PFSK-1 (cell line): ENCODE measurements around the gene GSAP.

Experiments used
- FOXP2 ChIP-seq: optimal IDR thresholded peaks from 2 replicates; pipeline ENCODE3; 2011; ENCODE audit warnings: borderline replicate concordance, control low read depth, inconsistent platforms; ENCODE audit not compliant: insufficient read depth; ENCODE audit errors: extremely low read length, extremely low read depth
- POLR2AphosphoS5 ChIP-seq: IDR thresholded peaks from 2 replicates; pipeline ENCODE4 v1.6.1; 2012; ENCODE audit warnings: low read depth, mild to moderate bottlenecking, control low read depth, low read length, moderate library complexity
- SIN3A ChIP-seq: IDR thresholded peaks from 2 replicates; pipeline ENCODE4 v1.6.1; 2012; ENCODE audit warnings: mild to moderate bottlenecking, low read length, moderate library complexity, borderline replicate concordance; ENCODE audit not compliant: insufficient read depth
- TAF1 ChIP-seq: IDR thresholded peaks from 2 replicates; pipeline ENCODE4 v1.6.1; 2012; ENCODE audit warnings: low read length, control low read depth, borderline replicate concordance; ENCODE audit not compliant: insufficient read depth
- TF ChIP-seq, protein P1 (sequence below), 2 experiments: IDR thresholded peaks; 2 replicates each; pipeline versions ENCODE4 v1.6.1 to v1.8.0; 2011 to 2012; ENCODE audit warnings: low read depth in 2 of 2, low read length in 2 of 2, control low read depth in 1 of 2, inconsistent platforms in 1 of 2, mild to moderate bottlenecking in 1 of 2, moderate library complexity in 1 of 2; ENCODE audit not compliant: insufficient read depth in 1 of 2

GSAP gene

DNA sequence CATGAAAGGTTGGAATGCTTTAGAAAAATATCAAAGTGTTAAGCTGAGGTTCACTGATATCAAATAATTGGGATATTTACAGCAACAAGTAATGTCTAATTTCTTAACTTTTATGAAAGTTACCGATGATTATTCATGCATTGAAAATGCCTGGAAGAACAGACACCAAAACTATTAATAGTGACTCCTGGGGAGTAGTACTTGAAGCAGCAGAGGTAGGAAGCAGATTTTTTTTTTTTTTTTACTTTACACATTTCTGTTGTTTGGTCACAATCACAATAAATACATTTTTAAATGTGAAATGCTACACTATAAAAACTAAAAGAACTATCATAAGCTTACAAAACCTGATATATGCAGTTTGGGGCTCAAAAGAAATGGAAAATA lies 146.1 kb downstream of the GSAP start:
- TF ChIP-seq TAF1 (no peak), SIN3A (no peak)
- TF ChIP-seq, protein P1, sequence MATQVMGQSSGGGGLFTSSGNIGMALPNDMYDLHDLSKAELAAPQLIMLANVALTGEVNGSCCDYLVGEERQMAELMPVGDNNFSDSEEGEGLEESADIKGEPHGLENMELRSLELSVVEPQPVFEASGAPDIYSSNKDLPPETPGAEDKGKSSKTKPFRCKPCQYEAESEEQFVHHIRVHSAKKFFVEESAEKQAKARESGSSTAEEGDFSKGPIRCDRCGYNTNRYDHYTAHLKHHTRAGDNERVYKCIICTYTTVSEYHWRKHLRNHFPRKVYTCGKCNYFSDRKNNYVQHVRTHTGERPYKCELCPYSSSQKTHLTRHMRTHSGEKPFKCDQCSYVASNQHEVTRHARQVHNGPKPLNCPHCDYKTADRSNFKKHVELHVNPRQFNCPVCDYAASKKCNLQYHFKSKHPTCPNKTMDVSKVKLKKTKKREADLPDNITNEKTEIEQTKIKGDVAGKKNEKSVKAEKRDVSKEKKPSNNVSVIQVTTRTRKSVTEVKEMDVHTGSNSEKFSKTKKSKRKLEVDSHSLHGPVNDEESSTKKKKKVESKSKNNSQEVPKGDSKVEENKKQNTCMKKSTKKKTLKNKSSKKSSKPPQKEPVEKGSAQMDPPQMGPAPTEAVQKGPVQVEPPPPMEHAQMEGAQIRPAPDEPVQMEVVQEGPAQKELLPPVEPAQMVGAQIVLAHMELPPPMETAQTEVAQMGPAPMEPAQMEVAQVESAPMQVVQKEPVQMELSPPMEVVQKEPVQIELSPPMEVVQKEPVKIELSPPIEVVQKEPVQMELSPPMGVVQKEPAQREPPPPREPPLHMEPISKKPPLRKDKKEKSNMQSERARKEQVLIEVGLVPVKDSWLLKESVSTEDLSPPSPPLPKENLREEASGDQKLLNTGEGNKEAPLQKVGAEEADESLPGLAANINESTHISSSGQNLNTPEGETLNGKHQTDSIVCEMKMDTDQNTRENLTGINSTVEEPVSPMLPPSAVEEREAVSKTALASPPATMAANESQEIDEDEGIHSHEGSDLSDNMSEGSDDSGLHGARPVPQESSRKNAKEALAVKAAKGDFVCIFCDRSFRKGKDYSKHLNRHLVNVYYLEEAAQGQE (IDR thresholded peaks at IDR 0.05; ENCODE audit: insufficient read depth in 1 of 2, low read depth in 2 of 2, low read length in 2 of 2) = no peak

DNA sequence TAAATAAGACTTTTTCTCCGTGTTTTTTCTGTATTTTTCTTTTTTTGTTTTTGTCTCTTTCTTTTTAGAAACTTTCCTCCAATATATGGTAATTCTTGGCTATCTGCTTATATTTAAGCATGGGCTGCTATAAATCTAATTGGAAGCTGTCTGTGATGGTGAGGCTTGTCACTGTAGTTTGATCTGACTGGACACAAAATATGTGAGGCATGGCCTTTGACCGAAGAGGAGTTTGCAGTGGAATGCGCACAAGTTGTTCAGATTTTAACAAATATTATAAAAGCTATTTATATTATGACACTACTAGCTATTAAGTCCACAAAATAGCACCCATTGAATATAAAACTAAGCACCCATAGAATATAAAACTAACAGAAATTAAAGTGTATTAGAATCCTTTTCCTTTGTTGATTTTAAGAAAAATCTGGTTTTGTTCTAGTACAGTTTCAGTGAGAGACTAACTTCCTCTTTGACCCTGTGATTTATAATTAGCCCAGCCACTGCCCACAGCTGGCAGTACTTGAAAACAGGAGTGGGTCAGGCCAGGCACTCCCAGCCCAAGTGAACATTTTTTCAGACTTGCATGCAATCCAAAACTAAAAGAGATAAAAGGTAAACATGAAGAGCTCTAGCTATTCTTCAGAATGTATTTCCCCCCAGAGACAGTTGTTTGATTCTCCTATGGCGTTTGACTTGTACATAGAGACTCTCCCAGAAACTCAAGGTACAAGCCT lies 146.6 kb downstream of the GSAP start:
- TF ChIP-seq POLR2AphosphoS5 (no peak), SIN3A (no peak), FOXP2 (no peak), TAF1 (no peak)
- TF ChIP-seq, protein P1 (IDR thresholded peaks at IDR 0.05; ENCODE audit: insufficient read depth in 1 of 2, low read depth in 2 of 2, low read length in 2 of 2) = no peak

DNA sequence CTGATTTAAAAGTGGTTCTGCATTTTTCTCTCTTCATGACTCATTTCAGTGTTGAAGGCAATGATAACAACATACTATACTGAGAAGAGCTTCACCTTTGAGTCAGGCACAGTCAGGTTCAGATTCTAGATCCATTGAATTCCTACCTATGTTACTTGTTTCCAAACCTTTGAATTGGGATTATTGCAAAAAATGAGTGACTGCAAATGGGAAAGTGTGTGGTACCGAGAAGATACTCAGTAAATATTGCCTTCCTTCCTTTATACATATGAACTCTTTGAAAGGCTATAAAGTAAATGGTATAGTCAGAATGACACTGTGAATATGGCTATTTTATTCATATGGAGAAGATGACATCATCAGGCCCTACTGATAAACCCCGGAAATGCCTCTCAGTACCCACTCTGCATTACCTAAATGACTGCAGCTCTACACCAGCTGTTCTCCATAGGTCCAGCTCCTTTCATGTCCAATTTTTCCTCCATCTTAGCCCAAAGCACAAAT lies 149.8 kb downstream of the GSAP start:
- TF ChIP-seq SIN3A (no peak), FOXP2 (no peak), TAF1 (no peak), POLR2AphosphoS5 (no peak)
- TF ChIP-seq, protein P1 (IDR thresholded peaks at IDR 0.05; ENCODE audit: insufficient read depth in 1 of 2, low read depth in 2 of 2, low read length in 2 of 2) = no peak

DNA sequence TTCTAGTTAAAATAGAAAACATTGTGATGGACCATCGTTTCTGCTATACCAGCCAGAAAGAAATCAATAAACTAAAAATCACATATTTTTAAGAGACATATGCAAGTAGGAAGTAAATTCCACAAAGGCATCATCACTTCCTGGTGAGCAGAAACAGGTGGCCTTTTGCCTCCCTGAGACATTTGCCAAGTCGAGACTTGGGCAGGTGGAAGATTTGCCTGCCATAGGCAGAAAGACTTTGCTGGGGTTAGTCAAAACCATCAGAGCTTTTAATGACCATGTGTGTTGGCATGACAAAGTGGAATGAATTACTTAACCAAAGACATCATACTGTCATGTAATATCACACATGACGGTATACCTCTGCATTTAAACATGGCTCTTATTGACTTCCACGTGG lies 150.5 kb downstream of the GSAP start:
- TF ChIP-seq POLR2AphosphoS5 (no peak), TAF1 (no peak), SIN3A (no peak), FOXP2 (no peak)
- TF ChIP-seq, protein P1 (IDR thresholded peaks at IDR 0.05; ENCODE audit: insufficient read depth in 1 of 2, low read depth in 2 of 2, low read length in 2 of 2) = no peak
